ENCODE data around the gene HPD. TPM values are rescaled to one million over a fixed set of nuclear protein-coding genes. Genes with fewer than 3 reads are reported as not detected.
A peak's percentile ranks its signal among the peaks of the same experiment; 100 is the strongest.

Gene HPD
- total RNA-seq, 1 experiment from 2014 or later = 0.39 TPM

DNA sequence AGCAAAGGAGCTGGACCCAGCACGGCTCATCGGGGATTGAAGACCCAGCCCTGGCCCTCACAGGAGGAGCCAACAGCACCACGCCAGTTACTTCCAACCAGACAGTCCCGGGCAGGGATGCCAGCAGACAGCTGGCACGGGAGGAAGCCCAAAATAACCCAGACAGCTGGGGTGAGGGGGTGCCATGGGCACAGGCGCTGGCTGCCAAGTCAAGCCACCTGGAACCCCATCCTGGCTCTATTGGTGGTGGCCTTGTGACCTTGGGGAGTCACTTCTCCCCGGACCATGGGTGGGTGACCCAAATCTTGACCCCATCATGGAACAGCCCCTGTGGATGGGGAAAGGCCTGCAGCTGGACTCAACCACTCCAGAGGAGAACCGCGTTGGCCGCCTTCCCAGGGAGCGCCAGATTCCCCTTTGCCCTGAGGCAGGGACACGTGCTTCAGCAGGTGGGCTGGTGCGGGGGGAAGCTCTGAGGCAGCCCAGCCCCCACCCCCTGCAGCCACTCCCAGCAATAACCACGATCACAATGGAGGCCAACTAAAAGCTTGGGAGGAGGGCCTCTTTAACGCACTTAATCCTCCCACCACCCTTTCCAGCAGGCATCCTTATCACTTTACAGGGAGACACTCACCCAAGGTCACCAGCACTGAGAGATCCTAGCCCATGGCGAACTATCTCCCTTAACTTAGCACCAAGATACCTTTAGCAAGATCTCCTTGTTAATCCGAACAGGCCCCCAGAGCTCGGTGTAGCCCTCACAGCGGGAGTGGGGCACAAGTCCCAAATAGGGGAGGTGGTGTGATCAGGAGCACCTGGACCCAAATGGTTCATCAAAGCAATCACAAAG lies 60.5 kb downstream of the HPD start:
- ChIA-PET POLR2A (interaction anchor here (1.2 to 11.7 kb wide), 2 partner anchors 11 to 90 kb away, joined by 3 to 161 read pairs; partner anchors contain the start of gene PSMD9), CTCF (interaction anchor here (0.9 to 12.5 kb wide), 3 partner anchors 9 to 120 kb away, joined by 3 to 532 read pairs (median 227); partner anchors contain the start of genes CFAP251 and SETD1B)
- Mint-ChIP-seq H3K27me3 (ENCODE audit: low read depth) (no peaks in the 10 kb centered on the region), H3K27ac (peak overlapping the region; percentile 92), H3K36me3 (peaks cover 15% of the 10 kb centered on the region), H3K9me3 (no peaks in the 10 kb centered on the region), H3K4me3 (peak overlapping the region; percentile 67), H3K4me1 (peaks cover 49% of the 10 kb centered on the region)
- no peak for DNase-seq (ENCODE audit: low spot score)
- no peak for ATAC-seq
- TF ChIP-seq E2F5 (CRISPR knock-in tag; IDR thresholded peaks at IDR 0.05) = no peak
- 0 out of 2 replicates have a peak, but pooled peaks have one; percentile 3 for TF ChIP-seq SMAD3 (CRISPR knock-in tag; IDR thresholded peaks at IDR 0.05; ENCODE audit: borderline replicate concordance)
- TF ChIP-seq EMX1 (CRISPR knock-in tag; IDR thresholded peaks at IDR 0.05) = 0 out of 2 replicates have a peak, but pooled peaks have one; percentile 34
- TF ChIP-seq ZNF232 (CRISPR knock-in tag; IDR thresholded peaks at IDR 0.05) = 0 out of 2 replicates have a peak, but pooled peaks have one; percentile 32
- 0 out of 2 replicates have a peak, but pooled peaks have one; percentile 20 for TF ChIP-seq USF1 (CRISPR knock-in tag; IDR thresholded peaks at IDR 0.05)

DNA sequence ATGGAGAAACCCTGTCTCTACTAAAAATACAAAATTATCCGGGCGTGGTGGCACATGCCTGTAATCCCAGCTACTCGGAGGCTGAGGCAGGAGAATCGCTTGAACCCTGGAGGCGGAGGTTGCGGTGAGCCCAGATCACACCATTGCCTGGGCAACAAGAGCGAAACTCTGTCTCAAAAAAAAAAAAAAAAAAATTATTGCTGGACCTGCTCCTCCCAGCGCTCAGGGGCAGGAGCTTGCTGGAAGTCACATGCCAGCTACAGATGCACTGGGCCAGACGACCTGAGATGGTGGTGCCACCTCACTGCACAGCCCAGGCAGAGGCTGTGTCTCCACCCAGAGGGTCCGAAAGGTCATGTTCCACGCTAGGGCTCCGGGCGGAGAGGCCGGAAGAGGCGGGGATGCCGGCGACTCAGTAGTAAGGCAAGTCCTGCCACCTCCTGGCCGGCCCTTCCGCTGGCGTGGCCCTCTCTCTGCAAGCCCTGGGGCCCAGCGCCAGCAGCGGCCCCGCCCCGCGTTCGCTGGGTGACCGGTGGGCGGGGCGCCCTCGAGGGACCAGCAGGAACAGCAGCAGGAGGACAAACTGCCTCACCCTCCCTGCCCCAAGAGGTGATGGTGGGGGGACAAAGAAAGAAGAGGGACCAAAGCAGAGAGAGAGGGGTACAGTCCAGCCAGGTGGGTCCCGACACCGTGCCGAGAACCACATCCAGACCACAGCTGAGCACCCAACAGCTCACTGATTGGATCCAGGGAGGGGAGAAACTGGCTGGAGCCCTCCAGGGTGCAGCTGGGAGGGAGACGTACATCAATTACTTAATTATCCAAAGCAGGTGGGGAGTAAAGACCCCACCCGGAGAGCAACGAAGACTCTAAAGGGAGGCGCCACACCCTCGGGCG lies 61.6 kb downstream of the HPD start:
- peak; percentile 22 for ATAC-seq
- TF ChIP-seq, protein P1, sequence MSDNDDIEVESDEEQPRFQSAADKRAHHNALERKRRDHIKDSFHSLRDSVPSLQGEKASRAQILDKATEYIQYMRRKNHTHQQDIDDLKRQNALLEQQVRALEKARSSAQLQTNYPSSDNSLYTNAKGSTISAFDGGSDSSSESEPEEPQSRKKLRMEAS (CRISPR knock-in tag; IDR thresholded peaks at IDR 0.05) = peak; percentile 68; the same call in 1 of the 2 replicates
- TF ChIP-seq HMGXB4 (CRISPR knock-in tag; IDR thresholded peaks at IDR 0.05) (0 out of 2 replicates have a peak, but pooled peaks have one; percentile 44), NR1H2 (CRISPR knock-in tag; IDR thresholded peaks at IDR 0.05) (no peak), GABPB1 (CRISPR knock-in tag; IDR thresholded peaks at IDR 0.05) (peak; percentile 60), ZNF416 (CRISPR knock-in tag; IDR thresholded peaks at IDR 0.05) (0 out of 2 replicates have a peak, but pooled peaks have one; percentile 3), USF1 (CRISPR knock-in tag; IDR thresholded peaks at IDR 0.05) (0 out of 2 replicates have a peak, but pooled peaks have one; percentile 28), FOXP4 (CRISPR knock-in tag; IDR thresholded peaks at IDR 0.05) (0 out of 2 replicates have a peak, but pooled peaks have one; percentile 32), SP1 (CRISPR knock-in tag; conservative IDR thresholded peaks at IDR 0.05) (peak; percentile 79), ZNF121 (CRISPR knock-in tag; IDR thresholded peaks at IDR 0.05) (peak; percentile 80; the same call in 1 of the 2 replicates), CREB1 (CRISPR knock-in tag; IDR thresholded peaks at IDR 0.05) (no peak)
- TF ChIP-seq, protein P2, sequence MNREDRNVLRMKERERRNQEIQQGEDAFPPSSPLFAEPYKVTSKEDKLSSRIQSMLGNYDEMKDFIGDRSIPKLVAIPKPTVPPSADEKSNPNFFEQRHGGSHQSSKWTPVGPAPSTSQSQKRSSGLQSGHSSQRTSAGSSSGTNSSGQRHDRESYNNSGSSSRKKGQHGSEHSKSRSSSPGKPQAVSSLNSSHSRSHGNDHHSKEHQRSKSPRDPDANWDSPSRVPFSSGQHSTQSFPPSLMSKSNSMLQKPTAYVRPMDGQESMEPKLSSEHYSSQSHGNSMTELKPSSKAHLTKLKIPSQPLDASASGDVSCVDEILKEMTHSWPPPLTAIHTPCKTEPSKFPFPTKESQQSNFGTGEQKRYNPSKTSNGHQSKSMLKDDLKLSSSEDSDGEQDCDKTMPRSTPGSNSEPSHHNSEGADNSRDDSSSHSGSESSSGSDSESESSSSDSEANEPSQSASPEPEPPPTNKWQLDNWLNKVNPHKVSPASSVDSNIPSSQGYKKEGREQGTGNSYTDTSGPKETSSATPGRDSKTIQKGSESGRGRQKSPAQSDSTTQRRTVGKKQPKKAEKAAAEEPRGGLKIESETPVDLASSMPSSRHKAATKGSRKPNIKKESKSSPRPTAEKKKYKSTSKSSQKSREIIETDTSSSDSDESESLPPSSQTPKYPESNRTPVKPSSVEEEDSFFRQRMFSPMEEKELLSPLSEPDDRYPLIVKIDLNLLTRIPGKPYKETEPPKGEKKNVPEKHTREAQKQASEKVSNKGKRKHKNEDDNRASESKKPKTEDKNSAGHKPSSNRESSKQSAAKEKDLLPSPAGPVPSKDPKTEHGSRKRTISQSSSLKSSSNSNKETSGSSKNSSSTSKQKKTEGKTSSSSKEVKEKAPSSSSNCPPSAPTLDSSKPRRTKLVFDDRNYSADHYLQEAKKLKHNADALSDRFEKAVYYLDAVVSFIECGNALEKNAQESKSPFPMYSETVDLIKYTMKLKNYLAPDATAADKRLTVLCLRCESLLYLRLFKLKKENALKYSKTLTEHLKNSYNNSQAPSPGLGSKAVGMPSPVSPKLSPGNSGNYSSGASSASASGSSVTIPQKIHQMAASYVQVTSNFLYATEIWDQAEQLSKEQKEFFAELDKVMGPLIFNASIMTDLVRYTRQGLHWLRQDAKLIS (CRISPR knock-in tag; IDR thresholded peaks at IDR 0.05; ENCODE audit: borderline replicate concordance) = peak; percentile 56; the same call in 1 of the 2 replicates
- TF ChIP-seq, protein P3, sequence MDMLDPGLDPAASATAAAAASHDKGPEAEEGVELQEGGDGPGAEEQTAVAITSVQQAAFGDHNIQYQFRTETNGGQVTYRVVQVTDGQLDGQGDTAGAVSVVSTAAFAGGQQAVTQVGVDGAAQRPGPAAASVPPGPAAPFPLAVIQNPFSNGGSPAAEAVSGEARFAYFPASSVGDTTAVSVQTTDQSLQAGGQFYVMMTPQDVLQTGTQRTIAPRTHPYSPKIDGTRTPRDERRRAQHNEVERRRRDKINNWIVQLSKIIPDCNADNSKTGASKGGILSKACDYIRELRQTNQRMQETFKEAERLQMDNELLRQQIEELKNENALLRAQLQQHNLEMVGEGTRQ (CRISPR knock-in tag; IDR thresholded peaks at IDR 0.05) = no peak
- Mint-ChIP-seq H3K4me3 (peak overlapping the region; percentile 67), H3K27me3 (ENCODE audit: low read depth) (no peaks in the 10 kb centered on the region; the same call in 1 of the 2 replicates), H3K27ac (peak overlapping the region; percentile 91), H3K36me3 (peaks cover 15% of the 10 kb centered on the region), H3K9me3 (no peaks in the 10 kb centered on the region), H3K4me1 (peaks cover 53% of the 10 kb centered on the region)
- POLR2A ChIA-PET = interaction anchor here (1.1 to 11.7 kb wide), 3 partner anchors 12 to 91 kb away, joined by 3 to 161 read pairs (median 11); partner anchors contain the start of genes PSMD9 and TMEM120B
- DNase-seq (ENCODE audit: low spot score) = peak; percentile 87
- CTCF ChIA-PET = interaction anchor here (0.7 to 12.5 kb wide), 5 partner anchors 10 to 97 kb away, joined by 3 to 532 read pairs (median 4); partner anchors contain the start of gene SETD1B
